Gastroesophageal sphincter (tissue), 3 donors: ENCODE data around the gene LYRM4.

Experiments used
- EP300 ChIP-seq: sonication (generic); formaldehyde crosslinking; IDR thresholded peaks from one replicate; pipeline ENCODE4 v1.6.1; 2017; ENCODE audit warnings: antibody characterized with exemption, mild to moderate bottlenecking
- POLR2A ChIP-seq, 2 donors: fragments of 450-650 bp; IDR thresholded peaks; one replicate each; pipeline ENCODE4 v1.6.1; 2017; ENCODE audit warnings: antibody characterized with exemption in 2 of 2, mild to moderate bottlenecking in 2 of 2, moderate library complexity in 1 of 2
- POLR2AphosphoS5 ChIP-seq: sonication (generic); formaldehyde crosslinking; IDR thresholded peaks from one replicate; pipeline ENCODE4 v1.6.1; 2017; ENCODE audit warnings: antibody characterized with exemption
- TF ChIP-seq, protein P1 (sequence below), 4 experiments: fragments of 200-600 bp in 2 of 4; fragments of 450-650 bp in 2 of 4; sonication (generic) in 1 of 4; IDR thresholded peaks; one replicate each; pipeline ENCODE4 v1.5.1; 2017 to 2019; ENCODE audit warnings: antibody characterized with exemption in 4 of 4, mild to moderate bottlenecking in 2 of 4, moderate library complexity in 2 of 4

DNA sequence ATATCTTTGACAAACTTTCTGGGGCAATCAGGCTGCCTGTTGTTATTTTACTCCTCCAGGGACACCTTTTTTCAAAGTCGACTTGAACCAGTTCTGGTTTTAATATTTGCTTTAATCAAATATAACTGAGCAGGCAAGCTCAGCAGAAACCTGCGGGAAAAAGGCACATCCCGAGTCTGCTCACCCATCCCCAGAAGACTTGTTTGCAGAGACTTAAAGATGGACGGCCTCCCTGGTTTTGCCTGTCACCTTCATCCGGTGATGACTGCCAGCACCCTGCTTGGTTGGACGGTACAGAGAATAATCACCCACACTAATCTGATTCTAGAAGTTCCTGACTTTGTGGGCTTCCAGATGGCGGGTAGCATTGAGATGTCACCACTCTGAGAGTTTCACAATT, 138.8 kb downstream of the LYRM4 start:
- TF ChIP-seq EP300 (no peak), POLR2A (IDR thresholded peaks at IDR 0.05) (no peak), POLR2AphosphoS5 (no peak)
- TF ChIP-seq, protein P1, sequence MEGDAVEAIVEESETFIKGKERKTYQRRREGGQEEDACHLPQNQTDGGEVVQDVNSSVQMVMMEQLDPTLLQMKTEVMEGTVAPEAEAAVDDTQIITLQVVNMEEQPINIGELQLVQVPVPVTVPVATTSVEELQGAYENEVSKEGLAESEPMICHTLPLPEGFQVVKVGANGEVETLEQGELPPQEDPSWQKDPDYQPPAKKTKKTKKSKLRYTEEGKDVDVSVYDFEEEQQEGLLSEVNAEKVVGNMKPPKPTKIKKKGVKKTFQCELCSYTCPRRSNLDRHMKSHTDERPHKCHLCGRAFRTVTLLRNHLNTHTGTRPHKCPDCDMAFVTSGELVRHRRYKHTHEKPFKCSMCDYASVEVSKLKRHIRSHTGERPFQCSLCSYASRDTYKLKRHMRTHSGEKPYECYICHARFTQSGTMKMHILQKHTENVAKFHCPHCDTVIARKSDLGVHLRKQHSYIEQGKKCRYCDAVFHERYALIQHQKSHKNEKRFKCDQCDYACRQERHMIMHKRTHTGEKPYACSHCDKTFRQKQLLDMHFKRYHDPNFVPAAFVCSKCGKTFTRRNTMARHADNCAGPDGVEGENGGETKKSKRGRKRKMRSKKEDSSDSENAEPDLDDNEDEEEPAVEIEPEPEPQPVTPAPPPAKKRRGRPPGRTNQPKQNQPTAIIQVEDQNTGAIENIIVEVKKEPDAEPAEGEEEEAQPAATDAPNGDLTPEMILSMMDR (IDR thresholded peaks at IDR 0.05), result no peak
